Measurements from ENCODE around the gene MOCS3.
"Not testable (repeated sequence)": the region's sequence is repeated elsewhere in the genome, so short reads cannot be mapped to it uniquely, and the experiment has no call there.

Gene MOCS3

GRCh38 chr20:50932016-50932485, 26.6 kb upstream of the MOCS3 start:
- no peak for DNase-seq (ENCODE audit: low read depth in 2 of 2)

- no peak for DNase-seq (ENCODE audit: low read depth in 2 of 2)
These were observed 25.8 kb upstream of the MOCS3 start for GRCh38 chr20:50932691-50933280.

- DNase-seq (ENCODE audit: low read depth in 2 of 2): no peak
These were observed 25.0 kb upstream of the MOCS3 start for GRCh38 chr20:50933589-50933988.

- DNase-seq (ENCODE audit: low read depth in 2 of 2): no peak
These were observed 15.5 kb upstream of the MOCS3 start for GRCh38 chr20:50943069-50943468.

- no peak for DNase-seq (ENCODE audit: low read depth in 2 of 2)
These were observed 10.4 kb upstream of the MOCS3 start for GRCh38 chr20:50948132-50948785.

- DNase-seq (ENCODE audit: low read depth in 2 of 2): no peak
These were observed 5.4 kb upstream of the MOCS3 start for GRCh38 chr20:50953196-50953595.

- no peak for DNase-seq (ENCODE audit: low read depth in 2 of 2)
These were observed 4.8 kb upstream of the MOCS3 start for GRCh38 chr20:50953821-50954220.

GRCh38 chr20:50957276-50957675, 1.3 kb upstream of the MOCS3 start:
- DNase-seq (ENCODE audit: low read depth in 2 of 2): no peak

GRCh38 chr20:50957798-50958614, 612 bp upstream of the MOCS3 start, which contains the start of gene DPM1:
TSS of gene DPM1 (minus strand) at chr20:50958532. CDS start at chr20:50958523, 9 bp downstream.
- peak; percentile 71 to 76 for DNase-seq (ENCODE audit: low read depth in 2 of 2)

GRCh38 chr20:50959543-50960126, 1.0 kb downstream of the MOCS3 start:
- DNase-seq (ENCODE audit: low read depth in 2 of 2): no peak

- DNase-seq (ENCODE audit: low read depth in 2 of 2): no peak
These were observed 9.0 kb downstream of the MOCS3 start for GRCh38 chr20:50967586-50967985.

- no peak for DNase-seq (ENCODE audit: low read depth in 2 of 2)
These were observed 9.7 kb downstream of the MOCS3 start for GRCh38 chr20:50968289-50968688.

- no peak for DNase-seq (ENCODE audit: low read depth in 2 of 2)
These were observed 10.8 kb downstream of the MOCS3 start for GRCh38 chr20:50969435-50969834.

- DNase-seq (ENCODE audit: low read depth in 2 of 2): no peak
These were observed 11.3 kb downstream of the MOCS3 start for GRCh38 chr20:50969912-50970311.

GRCh38 chr20:50975701-50976330, 17.2 kb downstream of the MOCS3 start:
- no peak for DNase-seq (ENCODE audit: low read depth in 2 of 2)

GRCh38 chr20:50977066-50978021, 18.7 kb downstream of the MOCS3 start:
- no peak for DNase-seq (ENCODE audit: low read depth in 2 of 2)

GRCh38 chr20:50978533-50978932, 19.9 kb downstream of the MOCS3 start:
- not testable (repeated sequence) for DNase-seq (ENCODE audit: low read depth in 2 of 2)

- DNase-seq (ENCODE audit: low read depth in 2 of 2): peak in 1 of 2 donors; percentile 47
These were observed 21.6 kb downstream of the MOCS3 start for GRCh38 chr20:50980071-50980681.

GRCh38 chr20:50980851-50981713, 22.5 kb downstream of the MOCS3 start:
- peak in 1 of 2 donors; percentile 49 for DNase-seq (ENCODE audit: low read depth in 2 of 2)
